Muscle of leg (tissue), 11 donors: Measurements from ENCODE around the gene ZNF680. TPM values are rescaled to one million over a fixed set of nuclear protein-coding genes. Genes with fewer than 3 reads are reported as not detected.
A peak's percentile ranks its signal among the peaks of the same experiment; 100 is the strongest.
"Not testable (repeated sequence)": the region's sequence is repeated elsewhere in the genome, so short reads cannot be mapped to it uniquely, and the experiment has no call there.

Experiments
- DNase-seq: peaks from one replicate; pipeline ENCODE4 v3.0.0; 2013
- H3K27ac ChIP-seq: one replicate; pipeline ENCODE4 v1.5.1; 2013; ENCODE audit warnings: mild to moderate bottlenecking, low read length, control low read depth
- H3K27me3 ChIP-seq: one replicate; pipeline ENCODE4 v1.6.1; 2013; ENCODE audit warnings: low read length; ENCODE audit not compliant: control insufficient read depth, insufficient read depth
- H3K36me3 ChIP-seq: one replicate; pipeline ENCODE4 v1.6.1; 2013; ENCODE audit warnings: low read length; ENCODE audit not compliant: control insufficient read depth, insufficient read depth
- H3K4me1 ChIP-seq: one replicate; pipeline ENCODE4 v1.6.1; 2013; ENCODE audit warnings: low read length; ENCODE audit not compliant: control insufficient read depth, insufficient read depth
- H3K4me3 ChIP-seq: one replicate; pipeline ENCODE4 v1.5.1; 2013; ENCODE audit warnings: low read length, control low read depth
- H3K9me3 ChIP-seq: replicated peaks from 2 replicates; pipeline ENCODE4 v1.6.1; 2013; ENCODE audit warnings: low read depth, low read length; ENCODE audit not compliant: control insufficient read depth
- WGBS: methylation state at CpG from one replicate; pipeline ENCODE4 v1.1.5; 2013; ENCODE audit warnings: missing lambda C conversion rate; ENCODE audit not compliant: insufficient coverage; 5-methylcytosine and 5-hydroxymethylcytosine counted together
- polyA plus RNA-seq, 8 donors: library from polyadenylated mRNA; unstranded; fragments of 120-200 nt; gene quantifications; one replicate each; pipeline versions ENCODE4 v1.2.1 to v1.2.3, GENCODE V29; 2013; ENCODE audit warnings: inconsistent platforms in 1 of 8, low replicate concordance in 1 of 8; ENCODE audit not compliant: insufficient read length in 8 of 8, insufficient read depth in 1 of 8
- total RNA-seq: library from RNA; stranded (reverse); fragments of 120-200 nt; gene quantifications from one replicate; pipeline ENCODE4 v1.2.4, GENCODE V29; 2013

The ZNF680 gene
- total and polyA plus RNA-seq, 9 donors = 6.8 to 14.1 (median 8.6) TPM

GRCh38 chr7:64599359-64599758 is 36.5 kb upstream of the ZNF680 start:
- no peak for DNase-seq
- H3K9me3 ChIP-seq = no peaks in the 10 kb centered on the region
- no peaks in the 10 kb centered on the region for H3K4me1 ChIP-seq
- no peak overlapping the region for H3K27ac ChIP-seq
- WGBS = 90% methylated on average over 1 of the region's 2 CpGs
- H3K36me3 ChIP-seq = no peaks in the 10 kb centered on the region
- no peaks in the 10 kb centered on the region for H3K27me3 ChIP-seq
- H3K4me3 ChIP-seq = no peak overlapping the region

GRCh38 chr7:64590971-64591370 is 28.1 kb upstream of the ZNF680 start:
- Histone ChIP-seq H3K9me3 (peaks cover 4% of the 10 kb centered on the region), H3K36me3 (no peaks in the 10 kb centered on the region), H3K27me3 (no peaks in the 10 kb centered on the region), H3K4me1 (no peaks in the 10 kb centered on the region), H3K27ac (no peak overlapping the region), H3K4me3 (no peak overlapping the region)
- DNase-seq = no peak
- WGBS = 94% methylated on average over 3 of the region's 5 CpGs

- Histone ChIP-seq H3K36me3 (no peaks in the 10 kb centered on the region), H3K9me3 (peaks cover 9% of the 10 kb centered on the region), H3K4me1 (no peaks in the 10 kb centered on the region), H3K27ac (no peak overlapping the region), H3K27me3 (no peaks in the 10 kb centered on the region), H3K4me3 (no peak overlapping the region)
- 96% methylated on average over 37 of the region's 38 CpGs for WGBS
- DNase-seq = no peak
Observed at GRCh38 chr7:64581926-64582894, 19.3 kb upstream of the ZNF680 start.

- H3K27ac ChIP-seq = no peak overlapping the region
Observed at GRCh38 chr7:64581391-64581790, 18.5 kb upstream of the ZNF680 start.

GRCh38 chr7:64574540-64575099 is 11.7 kb upstream of the ZNF680 start:
- H3K4me1 ChIP-seq = peaks cover 8% of the 10 kb centered on the region
- H3K4me3 ChIP-seq = peak overlapping the region; percentile 50
- WGBS = 10% methylated on average over 16 of the region's 20 CpGs
- H3K27me3 ChIP-seq = peaks cover 8% of the 10 kb centered on the region
- H3K27ac ChIP-seq = no peak overlapping the region
- H3K36me3 ChIP-seq = no peaks in the 10 kb centered on the region
- H3K9me3 ChIP-seq = no peaks in the 10 kb centered on the region
- peak; percentile 87 for DNase-seq

More at GRCh38 chr7:64581391-64581790, 18.5 kb upstream of the ZNF680 start:
- no peaks in the 10 kb centered on the region for H3K4me1 ChIP-seq
- no peak overlapping the region for H3K4me3 ChIP-seq
- H3K27me3 ChIP-seq = no peaks in the 10 kb centered on the region
- H3K36me3 ChIP-seq = no peaks in the 10 kb centered on the region
- 100% methylated on average over 1 of the region's 2 CpGs for WGBS
- peaks cover 6% of the 10 kb centered on the region for H3K9me3 ChIP-seq
- DNase-seq = no peak

- H3K9me3 ChIP-seq, DNase-seq, H3K36me3 ChIP-seq, H3K27ac ChIP-seq: not testable (repeated sequence)
- WGBS = 0% methylated on average over 2 of the region's 30 CpGs
- Histone ChIP-seq H3K4me1 (peaks cover 13% of the 10 kb centered on the region), H3K27me3 (peaks cover 19% of the 10 kb centered on the region), H3K4me3 (peak overlapping the region; percentile 34)
Observed at GRCh38 chr7:64570284-64570605, 7.4 kb upstream of the ZNF680 start.

- not testable (repeated sequence) for H3K9me3 ChIP-seq, H3K36me3 ChIP-seq, H3K27ac ChIP-seq
- under 1% methylated on average over 65 of the region's 74 CpGs for WGBS
- DNase-seq = peak; percentile 24
- peaks cover 11% of the 10 kb centered on the region for H3K4me1 ChIP-seq
- peaks cover 19% of the 10 kb centered on the region for H3K27me3 ChIP-seq
- H3K4me3 ChIP-seq = peak overlapping the region; percentile 34
Observed at GRCh38 chr7:64569372-64570283, 6.8 kb upstream of the ZNF680 start.

- Histone ChIP-seq H3K4me1 (peaks cover 3% of the 10 kb centered on the region), H3K27ac (peak overlapping the region; percentile 96), H3K9me3 (no peaks in the 10 kb centered on the region), H3K36me3 (peaks cover 2% of the 10 kb centered on the region), H3K27me3 (no peaks in the 10 kb centered on the region), H3K4me3 (peak overlapping the region; percentile 75)
- 0% methylated on average over 1 of the region's 4 CpGs for WGBS
- peak; percentile 16 for DNase-seq
Observed at GRCh38 chr7:64562256-64562625, 630 bp downstream of the ZNF680 start.

GRCh38 chr7:64559206-64559605 is 3.7 kb downstream of the ZNF680 start:
- 47% methylated on average over 2 of the region's 5 CpGs for WGBS
- DNase-seq = peak; percentile 27
- peaks cover 2% of the 10 kb centered on the region for H3K36me3 ChIP-seq
- no peak overlapping the region for H3K27ac ChIP-seq
- no peak overlapping the region for H3K4me3 ChIP-seq
- H3K4me1 ChIP-seq = peaks cover 3% of the 10 kb centered on the region
- no peaks in the 10 kb centered on the region for H3K9me3 ChIP-seq
- no peaks in the 10 kb centered on the region for H3K27me3 ChIP-seq

GRCh38 chr7:64558781-64559180 is 4.1 kb downstream of the ZNF680 start:
- H3K36me3 ChIP-seq = peaks cover 2% of the 10 kb centered on the region
- H3K27ac ChIP-seq = peak overlapping the region; percentile 13
- peaks cover 3% of the 10 kb centered on the region for H3K4me1 ChIP-seq
- DNase-seq = no peak
- no peaks in the 10 kb centered on the region for H3K9me3 ChIP-seq
- H3K27me3 ChIP-seq = no peaks in the 10 kb centered on the region
- H3K4me3 ChIP-seq = no peak overlapping the region
- WGBS = 71% methylated on average over 3 of the region's 4 CpGs
